CD4-positive, alpha-beta memory T cell (primary cell): Measurements from ENCODE around the gene TAGLN. TPM values are rescaled to one million over a fixed set of nuclear protein-coding genes. Genes with fewer than 3 reads are reported as not detected.

ENCODE experiments used
- CTCF ChIA-PET: fragments of 350-600 bp; sonication (Branson Sonifier 250); formaldehyde crosslinking; loops from one replicate; lab custom pipeline; 2021; ENCODE audit warnings: inconsistent platforms; ENCODE audit not compliant: partially characterized antibody; lab: Charles Lee
- POLR2A ChIA-PET: fragments of 350-600 bp; sonication (Branson Sonifier 250); formaldehyde crosslinking; loops from one replicate; lab custom pipeline; 2021; ENCODE audit not compliant: partially characterized antibody; lab: Charles Lee
- DNase-seq, 5 donors: peaks; one replicate each; pipeline versions ENCODE4 v3.0.0 to v3.0.0-alpha.2; 2020 to 2022; ENCODE audit warnings: mixed read lengths in 1 of 5
- H3K27ac ChIP-seq: one replicate; pipeline ENCODE4 v1.7.0; 2013; ENCODE audit warnings: low read depth, low read length
- H3K27me3 ChIP-seq: 2 replicates; pipeline ENCODE4 v1.7.0; 2013; ENCODE audit warnings: mild to moderate bottlenecking, low read length, moderate library complexity; ENCODE audit not compliant: insufficient read depth
- H3K36me3 ChIP-seq: 2 replicates; pipeline ENCODE4 v1.7.0; 2013; ENCODE audit warnings: mild to moderate bottlenecking, low read length, moderate library complexity; ENCODE audit not compliant: insufficient read depth
- H3K4me1 ChIP-seq: 2 replicates; pipeline ENCODE4 v1.7.0; 2013; ENCODE audit warnings: mild to moderate bottlenecking, low read length, moderate library complexity; ENCODE audit not compliant: insufficient read depth
- H3K4me3 ChIP-seq, 2 donors: one replicate each; pipeline ENCODE4 v1.7.0; 2013; ENCODE audit warnings: low read length in 2 of 2, mild to moderate bottlenecking in 1 of 2
- H3K9me3 ChIP-seq, 2 donors: one replicate each; pipeline ENCODE4 v1.7.0; 2013; ENCODE audit warnings: low read length in 2 of 2, control low read depth in 1 of 2; ENCODE audit not compliant: control insufficient read depth in 1 of 2
- H3K27ac Mint-ChIP-seq, 7 donors: one replicate each; pipeline ENCODE4 v1.8.0; 2020 to 2021; ENCODE audit warnings: mixed read lengths in 7 of 7, mild to moderate bottlenecking in 6 of 7, inconsistent platforms in 3 of 7, moderate library complexity in 3 of 7
- H3K27me3 Mint-ChIP-seq, 2 donors: one replicate each; pipeline ENCODE4 v1.8.0; 2020 to 2021; ENCODE audit warnings: mixed read lengths in 2 of 2
- H3K36me3 Mint-ChIP-seq, 2 donors: one replicate each; pipeline ENCODE4 v1.8.0; 2020 to 2021; ENCODE audit warnings: mixed read lengths in 2 of 2, inconsistent platforms in 1 of 2, mild to moderate bottlenecking in 1 of 2
- H3K4me1 Mint-ChIP-seq, 4 donors: one replicate each; pipeline ENCODE4 v1.8.0; 2020 to 2021; ENCODE audit warnings: mixed read lengths in 4 of 4, mild to moderate bottlenecking in 1 of 4
- H3K4me3 Mint-ChIP-seq, 8 donors: one replicate each; pipeline ENCODE4 v1.8.0; 2020 to 2021; ENCODE audit warnings: mixed read lengths in 8 of 8, mild to moderate bottlenecking in 7 of 8, moderate library complexity in 6 of 8, inconsistent platforms in 3 of 8
- H3K9me3 Mint-ChIP-seq, 8 donors: one replicate each; pipeline ENCODE4 v1.8.0; 2020 to 2021; ENCODE audit warnings: mixed read lengths in 8 of 8, mild to moderate bottlenecking in 5 of 8, inconsistent platforms in 3 of 8, moderate library complexity in 1 of 8
- intact Hi-C: fragments of 100-400 bp; cut with micrococcal nuclease; formaldehyde crosslinking; loops from one replicate; pipeline ENCODE4 v1.15.1; 2023
- polyA plus RNA-seq, 2 donors: library from polyadenylated mRNA; unstranded; fragments of 300-500 nt; fragmentation: Illumina TruSeq; gene quantifications; one replicate each; pipeline ENCODE4 v1.2.3, GENCODE V29; 2021
- total RNA-seq, 2 experiments: library from RNA; stranded (reverse); gene quantifications; one replicate each; pipeline ENCODE4 v1.2.3, GENCODE V29; 2021

The TAGLN gene
- total and polyA plus RNA-seq, 4 experiments from 2014 or later = 0.15 to 19.7 (median 9.0) TPM

GRCh38 chr11:117238221-117238620 is 39.1 kb downstream of the TAGLN start:
- Mint-ChIP-seq H3K36me3 (peaks cover 22 to 29% of the 10 kb centered on the region in 2 donors), H3K4me3 (no peak overlapping the region), H3K4me1 (peaks cover 12 to 17% (median 13%) of the 10 kb centered on the region in 4 donors), H3K27ac (no peak overlapping the region), H3K9me3 (no peaks in the 10 kb centered on the region), H3K27me3 (no peaks in the 10 kb centered on the region)
- intact Hi-C loops = no loop called here
- ChIA-PET CTCF (interaction anchor here (0.7 kb wide), 1 partner anchor 73 kb away, joined by 3 read pairs; no protein-coding TSS in a partner anchor), POLR2A (no interaction called here)
- no peaks in the 10 kb centered on the region for H3K9me3 ChIP-seq
- peaks cover 11% of the 10 kb centered on the region for H3K4me1 ChIP-seq
- no peak overlapping the region for H3K27ac ChIP-seq
- H3K27me3 ChIP-seq = no peaks in the 10 kb centered on the region
- peaks cover 26% of the 10 kb centered on the region for H3K36me3 ChIP-seq
- DNase-seq = no peak
- H3K4me3 ChIP-seq = no peak overlapping the region

- DNase-seq = no peak
- H3K4me3 ChIP-seq = no peak overlapping the region
- POLR2A ChIA-PET = interaction anchor here (0.8 kb wide), 1 partner anchor 9 kb away, joined by 4 read pairs; no protein-coding TSS in a partner anchor
- H3K27me3 ChIP-seq = no peaks in the 10 kb centered on the region
- peaks cover 26% of the 10 kb centered on the region for H3K36me3 ChIP-seq
- H3K4me1 Mint-ChIP-seq = peaks cover 2 to 6% (median 3%) of the 10 kb centered on the region in 4 donors
- no peaks in the 10 kb centered on the region for H3K9me3 Mint-ChIP-seq
- H3K9me3 ChIP-seq = no peaks in the 10 kb centered on the region
- no peak overlapping the region for H3K4me3 Mint-ChIP-seq
- H3K27ac Mint-ChIP-seq = peak overlapping the region in 1 of 7 donors; percentile 39
- H3K27ac ChIP-seq = no peak overlapping the region
- H3K4me1 ChIP-seq = peaks cover under 1% of the 10 kb centered on the region
- peaks cover 27 to 31% of the 10 kb centered on the region in 2 donors for H3K36me3 Mint-ChIP-seq
- H3K27me3 Mint-ChIP-seq = no peaks in the 10 kb centered on the region
- CTCF ChIA-PET = no interaction called here
- intact Hi-C loops = no loop called here
These were observed 40.1 kb downstream of the TAGLN start for GRCh38 chr11:117239295-117239694.

- intact Hi-C loops = no loop called here
- Mint-ChIP-seq H3K36me3 (peaks cover 45 to 49% of the 10 kb centered on the region in 2 donors), H3K27ac (peak overlapping the region in 2 of 7 donors; percentile 26 to 64), H3K27me3 (no peaks in the 10 kb centered on the region), H3K9me3 (no peaks in the 10 kb centered on the region), H3K4me3 (no peak overlapping the region), H3K4me1 (peaks cover 0 to 9% (median under 1%) of the 10 kb centered on the region in 4 donors)
- ChIA-PET POLR2A (no interaction called here), CTCF (interaction anchor here (1.5 kb wide), 1 partner anchor 22 kb away, joined by 7 read pairs; no protein-coding TSS in a partner anchor)
- Histone ChIP-seq H3K4me3 (no peak overlapping the region), H3K27me3 (no peaks in the 10 kb centered on the region), H3K36me3 (peaks cover 20% of the 10 kb centered on the region), H3K4me1 (no peaks in the 10 kb centered on the region), H3K27ac (no peak overlapping the region), H3K9me3 (no peaks in the 10 kb centered on the region)
- no peak for DNase-seq
These were observed 49.2 kb downstream of the TAGLN start for GRCh38 chr11:117248341-117248740.

GRCh38 chr11:117249571-117249970 is 50.4 kb downstream of the TAGLN start:
- Mint-ChIP-seq H3K27ac (peak overlapping the region in 2 of 7 donors; percentile 4 to 39), H3K27me3 (no peaks in the 10 kb centered on the region), H3K9me3 (no peaks in the 10 kb centered on the region), H3K4me1 (peaks cover 0 to 9% (median under 1%) of the 10 kb centered on the region in 4 donors), H3K36me3 (peaks cover 43 to 48% of the 10 kb centered on the region in 2 donors), H3K4me3 (no peak overlapping the region)
- no peaks in the 10 kb centered on the region for H3K4me1 ChIP-seq
- H3K4me3 ChIP-seq = no peak overlapping the region
- intact Hi-C loops = no loop called here
- H3K9me3 ChIP-seq = no peaks in the 10 kb centered on the region
- ChIA-PET POLR2A (no interaction called here), CTCF (no interaction called here)
- peaks cover 20% of the 10 kb centered on the region for H3K36me3 ChIP-seq
- H3K27ac ChIP-seq = no peak overlapping the region
- DNase-seq = no peak
- no peaks in the 10 kb centered on the region for H3K27me3 ChIP-seq

- Histone ChIP-seq H3K9me3 (no peaks in the 10 kb centered on the region), H3K4me1 (no peaks in the 10 kb centered on the region), H3K4me3 (no peak overlapping the region), H3K36me3 (peaks cover 10% of the 10 kb centered on the region), H3K27me3 (no peaks in the 10 kb centered on the region), H3K27ac (no peak overlapping the region)
- no peaks in the 10 kb centered on the region for H3K27me3 Mint-ChIP-seq
- peak overlapping the region in 1 of 7 donors; percentile 29 for H3K27ac Mint-ChIP-seq
- ChIA-PET CTCF (no interaction called here), POLR2A (no interaction called here)
- DNase-seq = no peak
- peaks cover 38 to 44% of the 10 kb centered on the region in 2 donors for H3K36me3 Mint-ChIP-seq
- H3K4me1 Mint-ChIP-seq = peaks cover 0 to 9% (median 3%) of the 10 kb centered on the region in 4 donors
- intact Hi-C loops = no loop called here
- no peaks in the 10 kb centered on the region for H3K9me3 Mint-ChIP-seq
- H3K4me3 Mint-ChIP-seq = no peak overlapping the region
These were observed 52.3 kb downstream of the TAGLN start for GRCh38 chr11:117251506-117251905.

GRCh38 chr11:117255966-117256365 is 56.8 kb downstream of the TAGLN start:
- H3K4me1 ChIP-seq = no peaks in the 10 kb centered on the region
- H3K36me3 ChIP-seq = no peaks in the 10 kb centered on the region
- POLR2A ChIA-PET = interaction anchor here (0.9 kb wide), 1 partner anchor 24 kb away, joined by 3 read pairs; the partner anchor contains the start of genes PCSK7 and RNF214
- Mint-ChIP-seq H3K27ac (peak overlapping the region in 2 of 7 donors; percentile 57 to 79), H3K4me1 (peaks cover 0 to 4% (median 3%) of the 10 kb centered on the region in 4 donors), H3K9me3 (no peaks in the 10 kb centered on the region), H3K36me3 (peaks cover 23 to 31% of the 10 kb centered on the region in 2 donors), H3K4me3 (no peak overlapping the region), H3K27me3 (no peaks in the 10 kb centered on the region)
- H3K27ac ChIP-seq = no peak overlapping the region
- no peak for DNase-seq
- no peaks in the 10 kb centered on the region for H3K27me3 ChIP-seq
- no peak overlapping the region for H3K4me3 ChIP-seq
- intact Hi-C loops = no loop called here
- no peaks in the 10 kb centered on the region for H3K9me3 ChIP-seq
- CTCF ChIA-PET = no interaction called here

GRCh38 chr11:117256573-117256972 is 57.4 kb downstream of the TAGLN start:
- Mint-ChIP-seq H3K4me3 (no peak overlapping the region), H3K4me1 (peaks cover 0 to 4% (median 2%) of the 10 kb centered on the region in 4 donors), H3K27me3 (no peaks in the 10 kb centered on the region), H3K36me3 (peaks cover 23 to 31% of the 10 kb centered on the region in 2 donors), H3K9me3 (no peaks in the 10 kb centered on the region), H3K27ac (no peak overlapping the region)
- no peak for DNase-seq
- Histone ChIP-seq H3K9me3 (no peaks in the 10 kb centered on the region), H3K4me1 (no peaks in the 10 kb centered on the region), H3K27ac (no peak overlapping the region), H3K27me3 (no peaks in the 10 kb centered on the region), H3K36me3 (no peaks in the 10 kb centered on the region), H3K4me3 (no peak overlapping the region)
- CTCF ChIA-PET = no interaction called here
- intact Hi-C loops = no loop called here
- POLR2A ChIA-PET = interaction anchor here (0.9 kb wide), 1 partner anchor 24 kb away, joined by 3 read pairs; the partner anchor contains the start of genes PCSK7 and RNF214
